NCI-H146 (cell line): Measurements from ENCODE around the gene SCN8A.
A peak's percentile ranks its signal among the peaks of the same experiment; 100 is the strongest.
"Not testable (repeated sequence)": the region's sequence is repeated elsewhere in the genome, so short reads cannot be mapped to it uniquely, and the experiment has no call there.

Source experiments
- DNase-seq: peaks from one replicate; lab custom pipeline; 2025; lab: John Stamatoyannopoulos, UW

The SCN8A gene

DNA sequence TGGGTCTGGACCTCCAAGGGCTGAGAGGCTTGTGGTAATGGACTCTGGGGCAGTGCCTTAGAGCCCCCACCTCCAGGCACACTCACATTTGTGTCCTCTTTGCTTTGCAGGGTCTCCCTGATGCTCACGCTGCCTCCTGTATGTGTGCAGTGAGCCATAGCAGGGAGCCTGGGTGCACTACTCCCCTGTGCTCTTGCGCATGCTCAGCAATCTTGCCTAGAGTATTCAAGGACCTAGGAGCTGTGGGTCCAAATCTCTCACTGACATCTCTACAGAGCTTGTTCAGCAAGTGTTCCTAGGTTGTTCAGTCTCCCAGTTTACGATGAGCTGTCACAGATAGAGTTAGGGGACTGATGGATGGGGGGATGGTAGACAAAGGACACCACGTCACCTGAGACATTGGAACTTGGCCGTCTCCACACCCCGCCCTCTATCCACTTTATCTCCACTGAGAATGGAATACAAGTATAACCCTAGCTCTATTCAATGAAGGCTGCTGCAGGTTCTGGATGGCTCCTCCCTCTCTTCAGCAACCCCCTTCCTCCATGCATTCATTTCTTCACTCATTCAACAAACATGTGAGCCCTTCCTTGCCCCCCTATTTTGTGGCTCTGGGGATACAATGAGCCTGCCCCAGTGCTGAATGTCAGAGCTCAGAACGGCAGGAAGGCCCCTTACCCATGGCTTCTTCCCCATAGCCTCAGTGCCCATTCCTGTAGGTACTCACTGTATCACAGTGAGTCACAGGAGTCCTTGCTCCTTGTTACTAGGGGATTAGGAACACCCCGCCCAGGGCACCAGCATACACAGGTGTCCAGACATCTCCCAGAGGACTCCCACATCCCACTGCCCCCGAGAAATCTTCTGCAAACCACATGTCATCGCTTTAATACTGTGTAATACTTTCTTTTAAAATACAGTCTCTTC is 226.3 kb downstream of the SCN8A start:
- DNase-seq = no peak

DNA sequence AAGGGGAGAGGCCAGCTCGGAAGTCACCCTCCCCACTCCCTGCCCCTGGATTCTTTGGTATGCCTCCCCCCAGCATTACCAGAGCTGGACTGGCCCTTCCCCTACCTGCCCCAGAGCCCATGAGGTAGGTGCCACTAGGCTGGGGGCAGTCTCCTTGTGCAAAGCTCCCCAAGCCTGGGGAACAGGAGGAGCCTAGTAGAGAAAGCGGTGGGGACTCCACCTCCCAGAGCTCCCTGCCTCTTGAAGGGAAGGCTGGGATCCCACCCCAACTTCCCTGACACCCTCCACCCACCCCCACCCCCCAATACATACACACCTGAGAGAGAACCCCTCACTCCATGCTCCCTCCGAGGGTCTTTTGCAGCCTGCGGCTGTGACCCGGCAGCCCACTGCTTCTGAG is 227.1 kb downstream of the SCN8A start:
- no peak for DNase-seq

DNA sequence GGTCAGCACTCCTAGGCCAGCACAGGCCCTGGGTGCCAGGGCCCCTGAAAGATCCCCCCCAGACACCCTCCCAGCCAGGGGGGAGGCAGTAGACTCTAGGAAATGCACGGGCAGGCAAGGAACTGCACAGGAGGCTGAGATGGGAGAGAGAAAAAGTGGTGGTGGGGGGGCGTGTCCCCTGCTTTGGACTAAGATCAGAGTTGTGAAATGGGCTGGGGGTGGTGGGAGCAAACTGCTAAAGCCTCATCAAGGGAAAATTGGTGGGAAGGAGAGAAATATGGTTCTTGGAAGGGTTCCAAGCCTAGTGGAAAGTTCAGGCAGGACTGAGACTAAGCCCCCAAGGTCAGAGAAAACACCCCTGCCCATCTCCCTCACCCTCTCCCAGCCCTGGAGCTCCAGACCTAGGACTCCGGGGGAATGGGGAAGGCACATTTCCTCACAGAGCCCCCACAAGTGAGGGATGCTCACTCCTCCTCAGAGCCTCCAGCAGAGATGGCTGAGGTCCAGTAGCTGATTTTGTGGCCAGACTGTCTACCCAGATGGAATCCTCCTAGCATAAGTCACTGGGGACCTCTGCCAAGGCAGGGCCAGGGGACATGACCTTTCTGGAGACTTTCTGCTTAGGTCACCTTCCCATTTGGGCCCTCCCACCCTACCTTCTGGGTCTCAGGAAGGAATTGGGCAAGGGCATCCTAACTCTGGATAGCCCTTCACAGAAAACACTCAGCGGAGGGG is 227.7 kb downstream of the SCN8A start:
- DNase-seq = no peak

DNA sequence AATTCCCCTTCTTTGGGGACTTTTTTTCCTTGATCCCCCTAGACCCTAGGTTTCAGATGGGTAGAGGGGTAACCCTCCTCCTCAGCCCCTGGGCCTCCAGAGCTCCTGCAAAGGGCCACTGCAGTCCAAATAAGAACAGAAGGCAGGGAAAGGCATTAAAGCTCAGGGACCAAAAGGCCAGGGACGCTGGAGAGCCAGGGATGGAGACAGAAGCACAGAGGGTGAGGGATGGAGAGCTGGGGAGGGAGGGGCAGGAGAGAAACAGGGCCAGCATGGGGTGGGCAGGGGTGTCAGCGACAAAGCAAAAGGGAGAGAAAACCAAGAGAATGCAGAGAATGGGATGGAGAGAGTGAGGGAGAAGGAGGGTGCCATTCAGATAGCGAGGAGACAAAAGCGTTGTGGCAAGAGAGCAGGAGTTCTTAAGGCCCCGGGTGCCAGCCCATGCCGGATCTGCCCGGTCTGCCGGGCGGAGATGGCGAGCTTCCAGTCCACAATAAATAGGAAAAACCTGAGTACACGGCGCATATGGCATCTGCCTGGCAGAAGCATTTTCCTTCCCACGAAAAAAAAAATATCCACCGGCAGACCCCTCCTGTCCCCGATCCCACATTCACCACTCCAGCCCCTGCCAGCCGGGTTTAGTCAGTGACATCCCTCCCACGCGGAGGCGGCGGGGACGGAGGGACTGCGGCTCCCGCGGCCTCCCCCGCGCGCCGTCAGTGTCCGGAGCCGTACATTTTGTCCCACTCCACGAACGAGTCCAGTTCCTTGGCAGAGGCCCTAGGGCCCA is 228.9 kb downstream of the SCN8A start:
- DNase-seq = peak; percentile 52

DNA sequence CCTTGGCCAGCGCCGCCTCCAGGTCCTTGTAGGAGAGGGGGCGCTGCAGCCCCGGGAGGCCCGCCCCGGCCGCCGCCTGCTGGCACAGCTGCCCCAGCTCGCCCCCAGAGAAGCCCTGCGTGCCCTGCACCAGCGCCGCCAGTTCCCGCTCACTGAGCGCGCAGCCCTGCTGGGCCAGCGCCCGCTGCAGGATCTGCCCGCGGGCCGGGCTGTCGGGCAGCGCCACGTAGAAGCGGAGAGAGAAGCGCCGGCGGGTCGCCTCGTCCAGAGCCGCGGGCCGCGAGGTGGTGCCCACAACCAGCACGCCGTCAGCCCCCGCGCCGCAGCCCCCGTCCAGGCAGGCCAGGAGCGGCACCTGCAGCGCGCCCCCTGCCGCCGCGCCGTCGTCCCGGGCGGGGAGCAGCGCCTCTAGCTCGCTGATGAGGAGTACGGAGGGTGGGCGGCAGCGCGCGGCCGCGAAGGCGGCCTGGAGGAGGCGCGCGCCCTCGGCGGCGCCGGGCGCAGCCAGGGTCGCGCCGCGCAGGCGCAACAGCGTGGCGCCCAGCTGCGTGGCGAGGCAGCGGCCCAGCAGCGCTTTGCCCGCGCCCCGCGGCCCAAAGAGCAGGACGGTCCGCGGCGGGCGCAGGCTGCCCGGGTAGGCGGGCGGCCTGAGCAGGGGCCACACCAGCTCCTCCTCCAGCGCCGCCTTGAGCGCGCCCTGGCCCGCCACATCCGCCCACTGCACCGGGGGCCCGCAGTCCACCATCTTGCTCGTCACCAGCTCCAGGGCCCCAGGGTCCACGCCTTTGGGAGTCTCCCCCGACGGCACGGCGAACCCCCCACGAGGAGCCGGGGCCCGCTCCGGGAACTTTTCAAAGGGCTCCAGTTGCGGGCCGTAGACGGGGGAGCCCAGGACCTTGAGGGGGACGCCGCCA is 229.8 kb downstream of the SCN8A start:
- peak; percentile 86 for DNase-seq

DNA sequence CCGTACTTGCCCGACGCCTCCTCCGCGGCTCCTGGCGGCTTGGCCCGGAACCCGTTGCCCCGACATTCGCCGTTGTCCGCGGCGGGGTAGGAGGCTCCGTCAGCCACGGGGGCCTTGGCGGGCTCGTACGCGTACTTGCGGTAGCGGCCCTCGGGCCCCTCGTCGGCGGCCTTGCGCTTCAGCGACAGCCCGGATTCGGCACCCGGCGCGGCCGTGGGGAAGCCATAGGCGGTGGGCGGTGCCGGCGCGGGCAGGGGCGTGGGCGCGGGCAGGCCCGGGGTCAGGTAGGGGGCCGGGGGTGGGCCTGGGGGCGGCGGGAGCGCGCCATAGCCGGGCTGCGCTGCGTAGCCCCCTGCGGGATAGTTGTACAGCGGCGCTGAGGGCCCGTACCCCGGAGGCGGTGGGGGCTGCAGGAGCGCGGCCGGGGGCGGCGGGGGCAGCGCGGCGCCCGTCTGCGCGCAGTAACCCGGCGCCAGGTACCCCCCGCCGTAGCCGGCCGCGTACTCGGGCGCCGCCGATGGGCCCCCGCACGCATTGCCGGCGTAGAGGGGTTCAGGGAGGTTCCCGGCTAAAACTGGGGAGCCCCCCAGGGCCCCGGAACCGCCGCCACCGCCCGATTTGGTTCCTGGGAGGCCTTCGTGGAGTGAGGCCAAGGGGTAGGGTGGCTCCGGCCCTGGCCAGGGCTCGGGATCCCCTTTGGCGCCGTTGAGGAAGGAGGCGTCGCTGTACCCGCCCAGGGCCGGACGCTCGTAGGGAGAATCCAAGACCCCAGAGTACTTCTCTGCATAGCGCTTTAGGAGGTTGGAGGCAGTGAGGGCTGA is 230.6 kb downstream of the SCN8A start:
- peak; percentile 43 for DNase-seq

DNA sequence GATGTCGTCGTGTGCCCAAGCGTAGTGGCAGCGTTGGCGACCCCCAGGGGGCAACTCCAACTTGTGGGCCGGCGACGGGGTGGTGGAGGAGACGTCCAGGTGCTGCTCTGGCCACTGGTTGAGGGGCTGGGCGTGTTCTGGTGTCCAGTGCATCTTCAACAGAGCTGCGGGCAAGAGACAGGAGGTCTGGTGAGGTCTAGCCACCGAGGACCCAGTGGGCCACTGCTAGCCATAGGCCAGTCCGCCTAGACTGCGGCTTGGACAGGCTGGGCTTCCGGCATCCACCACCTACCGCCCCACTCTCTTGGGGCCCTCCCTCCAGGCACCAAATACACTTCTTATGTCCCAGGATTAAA is 231.2 kb downstream of the SCN8A start:
- DNase-seq = no peak

DNA sequence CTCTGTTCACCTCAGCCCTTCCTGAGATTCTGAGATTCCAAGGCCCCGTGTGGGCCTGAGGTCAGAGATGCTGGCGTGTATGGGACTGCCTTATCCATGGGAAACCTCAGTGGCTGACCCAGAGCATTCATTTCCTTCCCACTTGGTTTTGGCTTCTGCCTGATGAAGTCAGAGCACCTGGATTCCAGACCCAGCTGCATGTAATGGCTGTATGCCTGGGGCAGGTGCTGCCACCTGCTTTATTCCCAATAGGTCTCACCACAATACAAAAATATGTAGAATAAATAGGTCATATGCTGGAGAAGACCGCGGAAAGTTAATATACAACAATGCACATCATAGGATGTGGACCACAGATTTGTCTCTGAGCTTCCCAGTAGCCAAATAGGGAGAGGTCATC is 231.9 kb downstream of the SCN8A start:
- DNase-seq = peak; percentile 64

DNA sequence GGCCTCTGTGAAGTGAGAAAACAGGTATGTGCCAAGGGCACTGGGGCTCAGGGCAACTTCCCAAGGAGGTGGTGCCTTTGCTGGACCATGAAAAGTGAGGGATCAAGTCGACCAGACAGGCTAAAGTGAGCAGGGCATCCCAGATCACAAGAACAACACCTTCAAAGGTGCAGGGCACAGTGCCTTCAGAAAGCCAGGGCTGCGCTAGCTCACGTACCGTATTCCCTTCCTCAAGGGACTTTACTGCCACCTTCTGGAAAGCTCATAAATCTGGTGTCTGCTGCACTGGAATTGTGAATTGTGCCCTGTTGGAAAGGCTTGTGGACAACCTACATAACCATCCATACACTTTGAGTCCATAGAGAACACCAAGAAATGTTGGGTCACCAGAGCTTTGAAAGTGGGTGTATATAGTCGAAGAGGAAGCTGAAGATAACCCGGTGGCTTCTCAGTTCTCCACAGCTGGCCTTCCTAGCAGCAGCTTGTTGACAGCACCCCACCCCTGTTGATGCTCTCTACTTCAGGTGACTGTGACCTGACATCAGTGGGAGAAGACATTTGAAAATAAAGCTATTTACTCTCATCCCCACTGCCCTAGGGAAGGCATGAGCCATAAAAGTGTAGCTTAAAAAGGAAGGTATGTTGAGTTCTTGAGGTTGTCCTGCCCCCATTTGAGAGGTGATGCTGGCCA is 233.0 kb downstream of the SCN8A start:
- DNase-seq = peak; percentile 81

DNA sequence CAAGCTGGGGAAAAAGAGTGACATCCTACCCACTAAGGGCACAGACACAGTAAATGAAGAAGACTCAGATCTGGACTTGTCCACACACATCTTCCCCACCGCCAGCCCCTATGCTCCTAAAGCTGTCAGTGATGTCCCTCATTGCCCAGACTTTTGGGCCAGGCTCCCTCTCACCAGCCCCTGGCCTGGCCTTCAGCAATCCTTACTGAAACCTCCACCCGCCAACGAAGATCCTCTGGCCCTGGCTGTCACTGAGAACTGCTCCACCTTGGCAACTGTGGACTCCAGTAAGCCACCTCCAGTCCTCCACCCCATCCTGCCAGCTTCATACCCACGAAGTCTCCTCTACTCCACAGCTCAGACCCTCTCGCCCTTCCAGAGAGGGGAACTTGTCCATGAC is 234.2 kb downstream of the SCN8A start:
- no peak for DNase-seq

DNA sequence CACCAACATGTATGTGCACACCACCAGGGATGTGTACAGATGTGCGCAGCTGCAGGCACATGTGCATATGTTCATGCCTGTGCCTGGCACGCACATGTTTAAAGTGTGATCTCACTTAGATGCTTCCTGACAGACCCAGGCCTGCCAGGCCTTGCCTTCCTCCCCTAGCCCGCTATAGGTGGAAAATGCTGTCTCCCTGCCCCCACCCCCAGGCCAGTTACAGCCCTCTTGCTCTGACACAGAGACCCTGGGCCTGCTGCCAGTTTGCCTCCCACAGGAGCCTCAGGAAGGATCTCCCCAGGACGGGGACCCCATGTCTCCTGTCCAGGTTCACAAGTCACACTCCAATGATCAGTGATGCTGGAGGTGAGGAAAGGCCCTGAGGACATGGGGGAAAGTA is 235.8 kb downstream of the SCN8A start:
- DNase-seq = no peak

DNA sequence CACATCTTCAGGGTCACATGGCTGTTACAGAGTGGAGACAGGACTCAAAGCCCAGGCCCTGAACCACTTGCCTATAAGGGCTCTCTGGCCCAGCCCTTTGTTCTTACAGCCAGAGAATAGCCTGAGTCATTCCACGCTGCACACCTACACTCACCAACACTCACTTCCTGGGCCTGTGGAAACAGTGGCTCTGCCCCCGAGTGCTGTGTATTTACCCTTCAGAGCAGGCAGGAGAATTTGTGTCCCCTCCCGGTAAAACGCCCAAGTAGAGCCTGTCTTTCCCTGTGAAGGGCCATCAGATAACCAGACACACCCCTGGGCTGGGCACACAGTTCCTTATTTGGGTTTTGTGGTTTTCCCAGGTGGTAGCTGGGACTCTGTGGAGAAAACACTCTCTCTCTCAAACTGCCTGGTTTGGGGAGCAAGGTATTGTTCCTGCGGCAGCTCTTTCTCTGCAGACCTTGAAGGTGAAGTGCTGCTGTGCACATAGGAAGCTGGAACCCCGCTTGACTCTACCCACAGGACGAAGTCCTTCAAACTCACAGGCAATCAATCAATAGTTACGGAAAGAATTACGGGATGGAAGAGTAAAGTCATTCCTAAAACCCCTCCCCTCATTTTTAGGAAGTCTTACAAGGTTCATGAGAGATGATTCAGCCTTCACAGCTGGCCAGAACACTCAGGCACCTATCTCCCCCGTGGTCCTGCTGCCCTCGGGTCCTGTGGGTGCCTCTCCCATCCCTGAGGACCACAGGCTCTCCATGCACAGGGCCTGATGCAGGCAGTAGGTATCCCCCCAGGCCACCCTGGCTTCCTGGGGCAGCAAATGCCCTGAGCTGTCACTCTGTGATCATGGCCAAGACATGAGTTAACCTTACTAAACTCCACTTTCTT is 237.1 kb downstream of the SCN8A start:
- DNase-seq = no peak

DNA sequence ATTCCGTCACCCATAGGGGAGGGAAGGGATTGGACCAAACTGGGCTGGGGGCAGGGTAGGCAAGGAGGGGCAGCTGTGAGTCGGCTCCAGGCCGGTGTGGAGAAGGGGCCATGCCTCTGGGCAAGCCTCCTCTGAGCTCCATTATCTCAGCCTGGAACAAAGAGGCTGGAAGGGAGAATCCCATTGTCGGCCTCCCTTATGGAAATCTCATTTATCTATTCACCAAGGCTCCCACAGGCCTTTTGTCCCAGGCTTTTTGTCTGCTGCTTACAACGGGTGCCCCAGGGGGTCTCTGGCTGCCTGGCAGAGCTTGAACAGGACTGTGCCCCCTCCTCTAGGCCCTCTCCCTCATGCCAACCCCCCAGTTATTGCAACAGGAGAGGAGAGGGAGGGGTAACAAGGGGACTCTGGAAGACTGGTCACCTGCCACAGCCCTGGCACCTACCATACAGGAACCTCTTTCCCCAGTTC is 238.0 kb downstream of the SCN8A start:
- peak; percentile 86 for DNase-seq

DNA sequence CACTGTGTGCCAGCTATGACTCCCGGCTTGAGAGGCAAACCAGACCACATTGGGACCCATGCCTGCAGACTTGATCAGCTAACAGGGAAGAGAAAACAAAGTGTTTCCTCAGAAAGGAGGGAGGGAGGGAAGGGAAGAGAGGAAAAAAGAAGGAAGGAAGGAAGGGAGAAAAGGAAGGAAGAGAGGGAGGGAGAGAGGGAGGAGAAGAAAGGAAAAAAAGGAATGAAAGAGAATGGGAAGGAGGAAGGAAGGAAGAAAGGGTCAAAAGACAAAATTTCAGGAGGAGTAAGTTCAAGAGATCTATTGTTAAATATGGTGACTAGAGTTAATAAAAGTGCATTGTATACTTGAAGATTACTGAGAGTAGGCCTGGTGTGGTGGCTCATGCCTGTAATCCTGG is 238.6 kb downstream of the SCN8A start:
- DNase-seq = no peak

DNA sequence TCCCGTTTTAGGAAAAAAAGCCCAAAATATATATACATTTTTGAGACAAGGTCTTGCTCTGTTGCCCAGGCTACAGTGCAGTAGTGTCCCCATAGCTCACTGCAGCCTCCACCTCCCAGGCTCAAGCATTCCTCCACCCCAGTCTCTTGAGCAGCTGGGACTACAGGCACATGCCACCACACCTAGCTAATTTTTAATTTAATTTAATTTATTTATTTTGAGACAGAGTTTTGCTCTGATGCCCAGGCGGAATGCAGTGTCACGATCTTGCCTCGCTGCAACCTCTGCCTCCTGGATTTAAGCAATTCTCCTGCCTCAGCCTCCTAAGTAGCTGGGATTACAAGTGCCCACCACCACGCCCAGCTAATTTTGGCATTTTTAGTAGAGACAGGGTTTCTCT is 240.8 kb downstream of the SCN8A start:
- DNase-seq = not testable (repeated sequence)

DNA sequence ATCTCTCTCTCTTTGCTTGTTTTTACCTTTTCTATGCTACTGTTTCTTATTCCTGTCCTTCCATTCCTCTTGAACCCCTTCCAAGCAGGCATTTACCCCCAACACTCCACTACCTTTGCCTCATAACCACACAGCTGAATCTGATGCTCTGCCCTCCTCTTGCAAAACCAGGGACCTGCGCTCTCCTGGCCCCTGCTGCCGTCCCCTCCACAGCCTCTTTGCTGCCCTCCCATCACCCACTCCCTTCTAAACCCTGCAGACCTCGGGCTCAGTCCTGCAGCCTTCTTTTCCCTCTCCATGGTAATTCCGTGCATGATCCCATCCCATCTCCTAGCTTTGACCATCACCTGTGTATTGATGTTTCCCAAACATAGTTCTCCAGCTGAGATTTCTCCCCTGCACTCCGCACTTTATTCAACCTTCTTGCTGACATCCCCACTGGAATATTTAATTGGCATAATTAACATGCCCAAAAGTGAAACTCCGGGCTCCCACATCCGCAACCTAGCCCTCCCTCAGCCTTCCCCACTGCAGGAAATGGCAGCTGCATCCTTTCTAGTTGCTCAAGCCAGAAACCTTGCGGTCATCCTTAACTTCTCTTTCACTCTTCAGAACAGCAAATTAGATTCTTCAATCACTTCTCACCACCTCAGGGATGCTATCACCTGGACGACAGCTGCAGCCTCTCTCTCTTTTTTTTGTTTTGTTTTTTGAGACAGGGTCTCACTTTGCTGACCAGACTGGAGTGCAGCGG is 241.5 kb downstream of the SCN8A start:
- DNase-seq = no peak

DNA sequence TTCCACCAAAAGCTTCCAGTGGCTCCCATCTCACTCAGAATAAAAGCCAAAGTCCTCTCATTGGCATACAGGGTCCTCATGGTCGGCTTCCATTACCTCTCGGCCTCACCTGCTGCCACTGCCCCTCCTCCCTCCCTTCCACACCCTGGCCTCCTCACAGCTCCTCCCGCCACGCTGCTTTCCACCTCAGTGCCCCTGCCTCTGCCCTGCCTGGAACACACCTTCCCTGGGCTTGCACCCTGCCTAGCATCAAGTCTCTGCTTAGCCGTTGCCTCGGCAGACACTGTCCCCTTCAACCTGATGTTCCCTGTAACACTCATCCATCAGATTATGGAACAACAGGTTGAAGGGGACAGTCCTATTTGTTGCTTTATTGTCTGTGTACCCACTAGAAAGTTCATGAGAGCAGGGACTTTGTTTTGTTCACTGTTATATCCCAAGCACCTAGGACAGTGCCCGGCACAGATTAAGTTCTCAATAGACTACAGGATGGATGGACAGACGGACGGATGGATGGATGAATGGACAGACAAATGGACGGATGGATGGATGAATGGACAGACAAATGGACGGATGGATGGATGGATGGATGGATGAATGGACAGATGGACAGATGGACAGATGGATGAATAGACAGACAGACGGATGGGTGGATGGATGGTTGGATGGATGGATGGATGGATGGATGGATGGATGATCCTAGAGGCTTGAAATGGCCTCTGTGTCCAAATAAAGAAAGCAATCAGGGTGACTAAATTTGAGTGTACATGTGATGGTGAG is 242.6 kb downstream of the SCN8A start:
- no peak for DNase-seq
